Large intestine (tissue), 3 donors: ENCODE measurements around the gene CNFN. TPM values are rescaled to one million over a fixed set of nuclear protein-coding genes. Genes with fewer than 3 reads are reported as not detected.

ENCODE experiments used
- DNase-seq, 2 donors: peaks; one replicate each; pipeline versions ENCODE4 v3.0.0 to v3.0.0-alpha.2; 2013
- H3K27ac ChIP-seq: one replicate; pipeline ENCODE4 v1.5.1; 2013; ENCODE audit warnings: low read length
- H3K27me3 ChIP-seq: 2 replicates; pipeline ENCODE4 v1.6.1; 2013; ENCODE audit warnings: low read length; ENCODE audit not compliant: control insufficient read depth, insufficient read depth
- H3K36me3 ChIP-seq: 2 replicates; pipeline ENCODE4 v1.6.1; 2013; ENCODE audit warnings: low read length; ENCODE audit not compliant: control insufficient read depth, insufficient read depth
- H3K4me1 ChIP-seq: one replicate; pipeline ENCODE4 v1.6.1; 2013; ENCODE audit warnings: low read length; ENCODE audit not compliant: control insufficient read depth, insufficient read depth
- H3K4me3 ChIP-seq: one replicate; pipeline ENCODE4 v1.5.1; 2013; ENCODE audit warnings: low read length
- H3K9me3 ChIP-seq: one replicate; pipeline ENCODE4 v1.6.1; 2013; ENCODE audit warnings: mild to moderate bottlenecking, low read depth, low read length, moderate library complexity; ENCODE audit not compliant: control insufficient read depth
- WGBS: methylation state at CpG from one replicate; pipeline ENCODE4 v1.1.5; 2013; ENCODE audit warnings: low lambda C conversion rate; ENCODE audit not compliant: insufficient coverage; 5-methylcytosine and 5-hydroxymethylcytosine counted together
- polyA plus RNA-seq: library from polyadenylated mRNA; unstranded; fragments of 120-200 nt; gene quantifications from one replicate; pipeline ENCODE4 v1.2.1, GENCODE V29; 2013

The CNFN gene
- polyA plus RNA-seq, 1 donor = 13.5 TPM

- H3K27ac ChIP-seq = no peak overlapping the region
- H3K9me3 ChIP-seq = no peaks in the 10 kb centered on the region
- H3K27me3 ChIP-seq = no peaks in the 10 kb centered on the region
- no CpG with 5 or more reads among the region's 8 CpGs for WGBS
- peaks cover 32% of the 10 kb centered on the region for H3K36me3 ChIP-seq
- peaks cover 4% of the 10 kb centered on the region for H3K4me1 ChIP-seq
- no peak for DNase-seq
- no peak overlapping the region for H3K4me3 ChIP-seq
Measured at GRCh38 chr19:42411581-42412178, 21.6 kb upstream of the CNFN start.

GRCh38 chr19:42410371-42410770 lies 20.3 kb upstream of the CNFN start:
- DNase-seq = no peak
- peaks cover 45% of the 10 kb centered on the region for H3K36me3 ChIP-seq
- H3K4me1 ChIP-seq = peaks cover 4% of the 10 kb centered on the region
- no peaks in the 10 kb centered on the region for H3K9me3 ChIP-seq
- H3K27ac ChIP-seq = no peak overlapping the region
- no peaks in the 10 kb centered on the region for H3K27me3 ChIP-seq
- no peak overlapping the region for H3K4me3 ChIP-seq
- no CpG with 5 or more reads among the region's 30 CpGs for WGBS

GRCh38 chr19:42409477-42409876 lies 19.4 kb upstream of the CNFN start:
- Histone ChIP-seq H3K27me3 (no peaks in the 10 kb centered on the region), H3K9me3 (no peaks in the 10 kb centered on the region), H3K27ac (no peak overlapping the region), H3K36me3 (peaks cover 50% of the 10 kb centered on the region), H3K4me1 (peaks cover 4% of the 10 kb centered on the region), H3K4me3 (no peak overlapping the region)
- no CpG with 5 or more reads among the region's 6 CpGs for WGBS
- DNase-seq = no peak

- no CpG with 5 or more reads among the region's 10 CpGs for WGBS
Measured at GRCh38 chr19:42407816-42408175, 17.7 kb upstream of the CNFN start.

DNA sequence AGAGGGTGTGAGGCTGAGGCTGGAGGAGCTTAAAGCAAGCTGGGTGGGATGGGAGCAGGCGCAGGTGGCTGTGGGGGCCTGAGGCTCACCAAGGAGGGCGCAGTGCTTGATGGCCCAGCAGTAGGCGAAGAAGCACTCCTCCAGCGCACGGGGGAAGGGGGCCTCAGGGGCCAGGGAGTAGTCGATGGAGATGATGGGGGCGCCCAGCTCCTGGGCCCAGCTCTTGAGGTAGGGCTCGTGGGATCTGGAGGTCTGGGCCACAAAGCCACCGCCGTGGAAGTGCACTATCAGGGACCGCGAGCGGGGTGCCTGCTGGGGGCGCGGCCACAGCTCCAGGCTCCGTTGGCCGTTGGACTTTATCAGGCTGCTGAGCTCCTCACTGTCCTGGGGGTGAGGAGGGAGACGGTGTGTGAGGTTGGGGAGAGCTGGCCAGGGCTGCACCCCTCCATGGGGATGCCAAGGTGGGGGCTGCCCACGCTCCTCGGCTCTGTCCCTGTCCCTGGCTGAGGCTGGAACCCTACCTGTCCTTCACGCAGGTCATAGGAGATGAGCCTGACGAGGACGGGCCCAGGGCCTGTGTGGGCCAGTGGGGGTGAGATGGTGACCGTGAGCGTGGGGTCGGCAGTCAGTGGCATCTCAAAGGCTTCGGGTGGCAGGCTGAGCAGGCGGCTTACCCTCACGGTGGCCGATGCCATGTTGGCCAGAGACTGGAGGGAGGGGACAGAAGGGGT lies 17.2 kb upstream of the CNFN start:
- no CpG with 5 or more reads among the region's 30 CpGs for WGBS
- no peak overlapping the region for H3K4me3 ChIP-seq
- peaks cover 52% of the 10 kb centered on the region for H3K36me3 ChIP-seq
- DNase-seq = no peak
- H3K27ac ChIP-seq = no peak overlapping the region
- no peaks in the 10 kb centered on the region for H3K27me3 ChIP-seq
- no peaks in the 10 kb centered on the region for H3K9me3 ChIP-seq
- H3K4me1 ChIP-seq = peaks cover under 1% of the 10 kb centered on the region

More at GRCh38 chr19:42407816-42408175, 17.7 kb upstream of the CNFN start:
- Histone ChIP-seq H3K27ac (no peak overlapping the region), H3K4me1 (peaks cover 4% of the 10 kb centered on the region), H3K9me3 (no peaks in the 10 kb centered on the region), H3K27me3 (no peaks in the 10 kb centered on the region), H3K4me3 (no peak overlapping the region), H3K36me3 (peaks cover 52% of the 10 kb centered on the region)
- DNase-seq = no peak

DNA sequence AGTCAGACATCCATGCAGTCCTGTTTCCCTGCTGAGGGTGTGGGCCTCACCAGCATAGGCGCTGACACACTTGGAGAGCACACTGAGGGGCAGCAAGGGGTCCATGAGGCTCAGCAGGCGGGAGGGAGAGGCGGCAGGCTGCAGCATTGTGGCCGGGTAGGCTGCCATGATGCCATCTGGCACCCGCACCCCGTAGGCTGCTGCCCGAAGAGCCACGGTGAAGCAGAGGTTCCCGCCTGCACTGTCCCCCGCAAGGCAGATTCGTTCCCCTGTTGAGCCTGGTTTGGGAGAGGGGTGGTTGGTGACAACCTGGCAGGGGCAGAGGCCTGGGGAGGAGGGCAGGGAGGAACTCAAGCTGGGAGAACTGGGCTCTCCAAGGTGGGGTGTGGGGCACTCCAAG lies 16.0 kb upstream of the CNFN start:
- no CpG with 5 or more reads among the region's 11 CpGs for WGBS
- DNase-seq = no peak
- H3K4me3 ChIP-seq = no peak overlapping the region
- H3K27me3 ChIP-seq = no peaks in the 10 kb centered on the region
- H3K9me3 ChIP-seq = no peaks in the 10 kb centered on the region
- H3K36me3 ChIP-seq = peaks cover 52% of the 10 kb centered on the region
- no peak overlapping the region for H3K27ac ChIP-seq
- H3K4me1 ChIP-seq = peaks cover 1% of the 10 kb centered on the region

GRCh38 chr19:42403586-42403985 lies 13.5 kb upstream of the CNFN start:
- Histone ChIP-seq H3K9me3 (no peaks in the 10 kb centered on the region), H3K36me3 (peaks cover 42% of the 10 kb centered on the region), H3K27me3 (no peaks in the 10 kb centered on the region)

GRCh38 chr19:42402376-42403116 lies 12.4 kb upstream of the CNFN start:
- Histone ChIP-seq H3K4me3 (peak overlapping the region; percentile 29), H3K27me3 (no peaks in the 10 kb centered on the region), H3K27ac (no peak overlapping the region), H3K4me1 (peaks cover 8% of the 10 kb centered on the region), H3K9me3 (no peaks in the 10 kb centered on the region), H3K36me3 (peaks cover 36% of the 10 kb centered on the region)
- WGBS = no CpG with 5 or more reads among the region's 34 CpGs
- DNase-seq = no peak

More at GRCh38 chr19:42403586-42403985, 13.5 kb upstream of the CNFN start:
- DNase-seq = no peak
- Histone ChIP-seq H3K4me1 (peaks cover 4% of the 10 kb centered on the region), H3K4me3 (no peak overlapping the region), H3K27ac (no peak overlapping the region)
- WGBS = 100% methylated on average over 2 of the region's 10 CpGs

GRCh38 chr19:42401365-42402303 lies 11.5 kb upstream of the CNFN start:
- 10% methylated on average over 8 of the region's 80 CpGs for WGBS
- H3K27ac ChIP-seq = no peak overlapping the region

DNA sequence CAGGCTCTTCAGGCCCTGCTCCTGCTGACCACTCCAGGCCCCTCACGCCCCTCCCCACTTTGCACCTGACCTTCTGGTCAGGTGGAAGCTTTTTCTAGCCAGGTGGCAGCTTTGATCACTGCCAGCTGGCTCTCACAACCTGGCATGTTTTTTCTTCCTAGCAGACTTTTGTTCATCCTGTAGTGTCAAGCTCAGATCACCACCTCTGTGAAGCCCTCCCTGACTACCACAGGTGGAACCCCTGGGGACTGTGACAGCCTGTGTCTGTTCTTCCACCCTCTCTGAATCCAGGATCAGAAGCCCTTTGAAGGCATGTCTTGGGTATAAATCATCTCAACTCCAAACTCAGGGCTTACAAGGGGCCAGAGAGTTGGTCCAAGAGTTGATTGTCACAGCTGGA lies 10.3 kb upstream of the CNFN start:
- WGBS = no CpG with 5 or more reads among the region's 1 CpG

More at GRCh38 chr19:42401365-42402303, 11.5 kb upstream of the CNFN start:
- Histone ChIP-seq H3K4me3 (peak overlapping the region; percentile 29), H3K4me1 (peaks cover 11% of the 10 kb centered on the region), H3K36me3 (peaks cover 27% of the 10 kb centered on the region), H3K9me3 (no peaks in the 10 kb centered on the region), H3K27me3 (no peaks in the 10 kb centered on the region)
- DNase-seq = peak; percentile 66 to 70

More for the DNA sequence above, 10.3 kb upstream of the CNFN start:
- H3K4me1 ChIP-seq = peaks cover 11% of the 10 kb centered on the region
- no peaks in the 10 kb centered on the region for H3K9me3 ChIP-seq
- H3K4me3 ChIP-seq = no peak overlapping the region
- H3K36me3 ChIP-seq = peaks cover 15% of the 10 kb centered on the region
- H3K27ac ChIP-seq = no peak overlapping the region
- DNase-seq = no peak
- H3K27me3 ChIP-seq = no peaks in the 10 kb centered on the region
